Activated naive CD4-positive, alpha-beta T cell treated with anti-CD3 and anti-CD28 coated beads, Interleukin-2, amount 50 U/mL, for 16 hours (primary cell): ENCODE measurements around the gene DHRS7.
A peak's percentile ranks its signal among the peaks of the same experiment; 100 is the strongest.

Experiments
- DNase-seq: peaks from one replicate; pipeline ENCODE4 v3.0.0-alpha.2; 2020

DHRS7 gene

DNA sequence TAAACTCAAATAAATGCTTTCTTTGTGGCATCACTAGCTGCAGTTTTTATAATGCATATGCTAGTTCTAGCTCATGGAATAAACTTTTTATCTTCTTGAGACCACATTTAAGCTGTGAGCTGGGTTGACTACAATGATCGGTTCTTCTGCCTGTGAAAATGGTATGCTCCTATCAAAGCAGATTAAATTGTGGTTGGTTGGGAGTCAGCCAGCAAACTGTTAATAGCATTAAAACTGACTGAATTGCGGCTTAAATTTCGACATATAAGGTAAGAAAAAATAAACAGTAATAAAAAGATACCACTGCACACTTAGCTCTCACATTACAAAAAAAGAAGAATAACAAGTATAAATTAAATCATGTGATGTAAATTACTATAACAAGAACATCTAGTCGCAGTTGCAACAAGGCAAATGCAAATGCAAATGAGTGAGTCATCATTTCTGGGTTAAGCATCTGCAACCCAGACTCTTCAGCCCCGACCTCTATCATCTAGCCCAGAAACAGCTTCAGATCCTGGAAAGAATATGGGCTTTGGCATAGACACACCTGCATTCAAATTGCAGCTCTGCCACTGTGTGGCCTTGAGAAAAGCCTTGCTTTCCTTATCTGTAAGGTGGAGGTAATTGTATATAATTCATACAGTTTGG is 19.8 kb upstream of the DHRS7 start:
- DNase-seq = no peak

DNA sequence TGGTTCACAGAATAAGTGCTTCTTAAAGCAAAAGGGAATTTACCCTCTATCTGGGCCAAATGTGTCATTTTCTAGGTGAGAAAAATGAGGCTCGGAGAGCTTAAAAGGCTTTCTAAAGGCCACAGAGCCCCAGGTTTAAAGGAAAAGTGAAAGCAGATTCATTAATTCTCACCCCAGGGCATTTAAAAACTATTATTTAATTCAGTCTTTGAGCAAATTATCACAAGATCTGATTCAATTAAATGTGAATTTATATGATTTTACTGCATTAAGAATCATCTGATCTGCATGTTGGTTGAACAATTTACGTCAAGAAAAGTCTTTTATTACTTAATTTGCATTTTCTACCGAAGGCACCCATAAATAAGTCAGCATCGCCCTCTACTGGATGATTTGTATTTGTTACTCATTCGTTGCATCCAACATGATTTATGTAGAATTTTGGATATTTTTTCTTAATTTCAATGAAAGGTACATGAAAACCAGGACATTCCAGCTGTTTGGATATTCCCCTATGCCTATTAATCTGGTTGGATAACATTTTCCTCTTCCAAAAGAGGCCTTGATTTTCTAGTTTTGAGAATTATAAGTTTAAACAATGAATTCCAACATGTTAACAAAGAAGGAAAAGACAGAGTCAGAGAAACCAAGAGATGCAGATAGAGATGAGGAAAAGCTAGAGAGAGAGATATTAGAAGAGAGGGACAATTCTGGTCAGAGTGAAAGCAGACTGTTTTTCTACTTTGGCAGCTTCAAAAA is 19.1 kb upstream of the DHRS7 start:
- DNase-seq = no peak

DNA sequence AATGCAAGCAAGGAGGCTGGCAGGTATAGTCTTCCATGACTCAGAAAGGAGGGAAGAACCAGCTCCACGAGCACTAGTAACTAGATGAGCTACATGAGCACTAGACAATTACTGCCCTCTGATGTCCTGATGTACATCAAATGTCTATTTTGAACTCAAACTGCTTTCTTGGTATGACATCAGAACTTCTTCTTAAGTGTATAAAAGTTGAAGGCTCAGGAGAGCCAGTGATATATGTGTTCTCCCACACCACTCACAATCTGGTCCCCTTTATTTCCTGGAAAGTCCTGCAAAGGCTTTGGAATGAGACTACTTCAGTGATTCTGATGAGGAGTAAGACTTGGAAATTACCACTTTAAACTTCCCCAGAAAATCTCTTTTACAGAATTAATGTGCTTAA is 18.5 kb upstream of the DHRS7 start:
- DNase-seq = no peak

DNA sequence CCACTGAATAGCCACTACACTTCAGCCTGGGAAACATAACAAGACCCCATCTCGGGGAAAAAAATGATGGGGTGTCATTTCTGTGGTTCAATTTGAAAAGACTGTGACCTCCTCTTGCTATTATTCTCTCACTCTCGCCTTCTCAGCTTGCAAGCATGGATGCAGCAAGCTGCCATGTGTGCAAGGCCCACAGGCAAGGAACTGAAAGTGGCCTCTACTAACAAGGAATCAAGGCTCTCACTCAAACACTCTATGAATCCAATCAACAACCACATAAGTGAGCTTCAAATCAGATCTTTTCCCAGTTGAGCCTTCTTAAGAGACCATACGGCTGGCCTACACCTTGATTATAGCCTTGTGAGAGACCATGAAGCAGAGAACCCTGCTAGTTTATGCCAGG is 17.9 kb upstream of the DHRS7 start:
- DNase-seq = no peak

DNA sequence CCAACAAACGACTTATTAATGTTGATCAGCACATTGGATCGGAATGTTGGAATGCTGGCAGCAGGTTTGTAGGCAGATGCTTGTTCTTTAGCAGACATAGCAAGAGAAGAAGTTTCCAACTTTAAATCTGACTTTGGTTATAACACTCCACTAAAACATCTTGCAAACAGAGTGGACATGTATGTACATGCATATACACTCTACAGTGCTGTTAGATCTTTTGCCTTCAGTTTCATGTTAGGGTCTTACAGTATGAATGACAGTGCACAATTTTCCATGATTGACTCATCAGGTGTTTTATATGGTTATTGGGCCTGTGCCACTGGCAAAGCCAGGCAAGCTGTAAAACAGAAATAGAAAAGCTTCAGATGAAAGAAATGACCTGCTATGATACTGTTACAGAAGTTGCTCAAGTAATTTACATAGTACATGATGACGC is 14.3 kb upstream of the DHRS7 start:
- DNase-seq = no peak

DNA sequence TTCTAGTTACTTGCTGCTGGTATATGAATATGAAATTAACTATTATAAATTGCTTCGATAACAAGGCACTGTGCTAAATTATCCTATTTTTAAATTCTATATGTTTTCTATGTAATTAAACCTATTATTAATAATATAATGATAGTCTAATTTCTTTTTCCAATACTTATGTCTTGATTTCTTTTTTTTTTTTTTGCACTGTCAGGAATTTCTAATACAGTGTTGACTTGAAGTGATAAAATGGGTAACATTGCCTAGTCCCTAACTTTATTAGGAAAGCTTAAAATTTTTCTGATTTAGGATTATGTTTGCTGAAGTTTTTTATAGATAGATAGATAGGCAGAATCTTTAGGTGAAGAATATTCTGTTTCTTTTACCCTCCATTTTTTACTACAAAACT is 13.6 kb upstream of the DHRS7 start:
- no peak for DNase-seq

DNA sequence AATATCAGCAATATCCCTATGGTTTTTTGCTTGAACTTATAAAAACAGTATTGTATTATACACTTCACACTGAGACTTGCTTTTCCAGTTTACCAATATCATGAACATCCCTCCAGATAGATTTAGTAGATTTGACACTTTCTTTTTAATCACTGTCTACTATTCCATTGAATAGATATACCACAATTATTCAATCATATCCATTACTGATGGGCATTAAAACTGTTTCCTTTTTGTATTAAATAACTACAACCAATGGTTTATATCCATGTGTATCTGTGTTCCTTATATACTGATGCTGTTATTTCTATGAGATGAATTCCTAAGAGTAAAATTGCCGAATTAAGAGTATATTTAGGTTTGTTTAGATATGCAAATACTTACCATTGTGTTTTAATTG is 13.0 kb upstream of the DHRS7 start:
- DNase-seq = no peak

DNA sequence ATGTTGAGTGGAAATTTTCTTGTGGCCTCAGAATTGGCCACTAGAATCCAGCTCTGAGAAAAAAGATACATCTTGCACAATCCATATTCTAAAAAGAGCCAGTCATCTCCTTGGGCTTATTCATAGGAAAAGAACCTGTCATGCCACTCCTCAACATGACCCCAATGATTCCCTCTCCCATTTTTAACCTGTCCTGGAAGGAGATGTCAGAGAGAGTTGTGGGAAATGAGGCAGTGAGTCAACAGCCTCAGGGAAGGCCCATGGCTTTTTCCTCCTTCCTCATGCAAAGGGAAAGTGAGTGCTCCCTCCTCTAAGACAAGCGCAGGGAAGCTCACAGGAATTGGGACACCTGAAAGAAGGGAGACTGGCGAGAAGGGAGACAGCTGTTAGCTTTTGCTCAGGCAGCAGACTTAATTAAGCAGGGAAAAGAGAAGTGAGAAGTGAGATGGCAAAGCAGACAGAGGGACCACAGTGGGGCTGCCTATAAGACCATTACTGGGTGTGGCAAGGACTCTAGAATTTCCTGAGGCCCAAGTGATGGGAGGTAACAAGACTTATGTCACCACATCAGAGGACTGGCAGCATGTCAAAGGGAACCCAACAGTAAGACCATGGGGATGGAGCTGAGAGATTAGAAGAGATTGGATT is 10.2 kb upstream of the DHRS7 start:
- no peak for DNase-seq

DNA sequence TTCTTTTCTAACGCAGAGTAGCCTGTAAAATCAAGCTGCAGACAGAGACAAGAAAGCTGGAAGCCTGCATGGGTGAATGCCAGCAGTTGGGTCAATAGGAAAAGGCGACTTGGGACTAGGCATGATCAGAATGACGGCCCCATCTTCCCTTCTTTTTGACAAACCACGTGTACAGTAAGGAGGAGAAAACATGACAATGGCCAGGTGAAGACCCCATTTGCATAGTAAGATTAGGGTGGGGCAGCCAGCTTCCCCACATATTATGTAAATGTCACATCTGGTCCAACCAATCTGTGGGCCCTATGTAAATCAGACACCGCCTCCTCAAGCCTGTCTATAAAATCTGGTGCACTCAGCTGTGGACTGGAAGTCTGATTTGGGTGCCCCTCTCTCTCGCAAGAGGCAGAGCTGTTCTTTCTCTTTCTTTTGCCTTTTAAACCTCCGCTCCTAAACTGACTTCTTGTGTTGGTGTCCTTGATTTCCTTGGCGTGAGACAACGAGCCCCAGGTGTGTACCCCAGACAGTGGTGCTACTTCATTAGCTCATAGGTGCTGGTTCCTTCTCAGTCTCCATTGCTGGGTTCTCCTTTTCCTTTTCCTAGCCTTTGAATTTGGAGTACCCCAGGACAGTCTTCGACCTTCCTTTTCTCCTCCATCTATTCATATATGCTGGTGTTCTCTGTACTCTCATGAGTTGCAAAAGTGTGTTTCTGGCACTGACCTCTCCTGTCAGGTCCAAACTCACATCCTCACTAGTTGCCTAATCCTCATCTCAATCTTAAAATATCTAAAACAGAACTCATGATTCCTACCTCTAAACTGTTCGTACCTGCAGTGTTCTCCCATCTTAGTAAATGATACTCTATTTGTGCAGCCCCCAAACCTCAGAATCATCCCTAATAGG is 9.4 kb upstream of the DHRS7 start:
- no peak for DNase-seq

DNA sequence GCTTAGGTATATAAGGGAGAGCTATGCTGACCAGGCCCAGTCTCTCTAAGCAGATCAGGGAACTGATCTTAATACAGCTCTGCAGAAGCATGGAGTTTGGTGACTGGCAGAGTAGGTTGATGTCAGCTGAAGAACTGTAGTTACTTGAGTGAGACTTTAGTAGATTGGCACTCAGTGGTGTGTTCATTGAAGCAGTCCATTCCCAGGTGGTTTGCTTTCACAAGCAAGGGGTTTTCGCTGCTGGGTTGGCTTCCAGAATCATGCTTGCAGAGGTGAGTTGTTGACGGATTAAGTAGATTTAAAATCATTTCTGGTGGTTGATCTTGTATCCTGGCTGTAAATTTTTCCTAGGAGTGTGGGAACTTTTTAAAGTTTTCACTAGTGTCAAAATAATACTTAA is 6.5 kb upstream of the DHRS7 start:
- DNase-seq = no peak

DNA sequence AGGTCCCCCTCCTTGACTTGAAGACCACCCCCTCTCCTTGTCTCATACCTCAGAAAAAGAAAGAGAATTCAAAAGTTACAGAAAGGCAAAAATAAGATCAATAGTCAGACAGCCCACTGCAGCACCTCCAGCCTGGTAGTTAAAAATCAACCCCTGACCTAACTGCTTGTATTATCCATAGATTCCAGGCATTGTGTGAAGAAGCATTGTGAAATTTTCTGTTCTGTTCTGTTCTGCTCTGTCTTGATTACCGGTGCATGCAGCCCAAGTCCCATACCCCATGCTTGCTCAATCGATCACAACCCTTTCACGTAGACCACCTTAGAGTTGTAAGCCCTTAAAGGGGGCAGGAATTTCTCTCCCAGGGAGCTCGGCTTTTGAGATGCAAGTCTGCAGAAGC is 5.8 kb upstream of the DHRS7 start:
- DNase-seq = no peak

DNA sequence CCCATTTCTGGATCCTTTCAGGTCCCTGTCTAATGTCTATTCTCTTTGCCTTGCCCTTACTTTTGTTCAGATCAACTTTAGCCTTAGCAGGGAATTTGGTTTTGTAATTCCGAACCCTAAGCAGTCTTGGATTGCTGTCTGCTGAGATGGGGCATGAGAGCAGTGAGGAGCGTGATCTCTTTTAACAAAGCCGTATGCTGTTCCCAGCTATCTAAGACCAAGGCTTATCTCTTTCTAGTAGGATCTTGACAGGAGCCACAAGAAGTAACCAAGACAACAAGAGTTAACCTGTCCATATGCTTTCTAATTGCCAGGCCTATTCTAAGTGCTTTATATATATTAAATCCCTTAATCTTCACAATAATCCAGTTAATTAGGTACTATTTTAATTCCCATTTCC is 4.5 kb upstream of the DHRS7 start:
- no peak for DNase-seq

DNA sequence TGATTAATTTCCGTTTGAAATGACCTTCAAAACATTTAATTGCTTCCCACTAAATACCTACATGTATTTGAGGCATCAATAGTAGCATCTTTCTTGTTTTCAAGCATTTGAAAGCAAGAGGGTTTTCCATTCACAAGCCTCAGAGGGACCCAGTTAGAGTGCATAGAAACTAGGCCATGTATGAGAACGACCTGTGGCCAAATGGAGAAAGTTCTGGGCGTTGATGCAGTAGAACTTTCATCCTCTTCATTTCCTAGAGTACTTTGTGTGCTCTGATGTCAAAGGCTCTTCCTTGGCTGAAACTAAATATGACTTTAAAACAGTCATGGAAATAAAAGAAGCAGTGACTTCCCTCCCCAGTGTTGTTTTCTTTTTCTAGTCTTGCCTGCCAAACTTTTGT is 944 bp upstream of the DHRS7 start:
- no peak for DNase-seq

DNA sequence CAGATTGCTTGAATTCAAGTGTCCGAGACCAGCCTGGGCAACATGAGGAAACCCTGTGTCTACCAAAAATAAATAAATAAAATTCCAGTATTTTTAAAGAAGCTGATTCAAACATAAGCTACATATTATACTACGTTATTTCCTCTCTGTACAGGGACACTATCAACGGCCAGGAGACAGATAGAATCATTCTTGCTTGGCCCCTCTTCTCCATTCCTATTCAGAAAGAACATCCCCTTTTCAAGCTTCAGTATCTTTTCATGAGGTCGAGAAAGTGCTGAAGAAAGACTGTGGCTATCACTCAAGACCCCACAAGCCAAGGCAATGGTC is 314 bp upstream of the DHRS7 start:
- no peak for DNase-seq

DNA sequence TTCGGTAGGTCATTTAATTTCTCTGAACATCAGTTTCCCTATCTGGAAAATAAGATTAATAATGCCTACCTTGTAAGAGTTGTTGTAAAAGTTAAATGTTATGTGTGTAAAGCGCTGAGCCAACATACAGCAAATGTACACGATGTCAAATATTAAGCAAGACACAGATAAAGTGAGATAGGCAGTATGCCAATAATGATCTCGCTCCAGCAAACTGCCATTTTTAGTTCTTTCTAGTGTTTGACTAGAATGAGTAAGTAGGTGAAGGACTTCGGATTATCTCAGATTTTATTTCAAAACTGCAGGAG is 840 bp downstream of the DHRS7 start:
- DNase-seq = no peak

DNA sequence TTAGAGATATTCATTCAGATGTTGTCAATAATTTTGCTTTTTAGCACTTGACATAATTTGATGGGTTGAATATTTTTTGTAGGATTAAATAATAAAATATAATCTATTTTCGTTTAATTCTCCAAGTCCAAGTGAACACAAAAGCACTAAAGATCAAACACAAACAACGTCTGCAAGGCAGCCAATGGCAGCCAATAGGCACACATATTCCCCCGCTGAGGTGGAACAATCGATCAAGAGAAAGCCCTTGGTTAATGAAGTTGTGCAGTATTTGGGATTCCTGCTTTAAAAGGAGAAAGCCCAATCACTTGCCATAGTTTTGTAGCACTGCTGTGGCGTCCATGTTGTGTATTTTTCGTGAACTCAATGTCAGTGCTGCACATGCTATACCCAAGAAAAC is 1.5 kb downstream of the DHRS7 start:
- DNase-seq = no peak

DNA sequence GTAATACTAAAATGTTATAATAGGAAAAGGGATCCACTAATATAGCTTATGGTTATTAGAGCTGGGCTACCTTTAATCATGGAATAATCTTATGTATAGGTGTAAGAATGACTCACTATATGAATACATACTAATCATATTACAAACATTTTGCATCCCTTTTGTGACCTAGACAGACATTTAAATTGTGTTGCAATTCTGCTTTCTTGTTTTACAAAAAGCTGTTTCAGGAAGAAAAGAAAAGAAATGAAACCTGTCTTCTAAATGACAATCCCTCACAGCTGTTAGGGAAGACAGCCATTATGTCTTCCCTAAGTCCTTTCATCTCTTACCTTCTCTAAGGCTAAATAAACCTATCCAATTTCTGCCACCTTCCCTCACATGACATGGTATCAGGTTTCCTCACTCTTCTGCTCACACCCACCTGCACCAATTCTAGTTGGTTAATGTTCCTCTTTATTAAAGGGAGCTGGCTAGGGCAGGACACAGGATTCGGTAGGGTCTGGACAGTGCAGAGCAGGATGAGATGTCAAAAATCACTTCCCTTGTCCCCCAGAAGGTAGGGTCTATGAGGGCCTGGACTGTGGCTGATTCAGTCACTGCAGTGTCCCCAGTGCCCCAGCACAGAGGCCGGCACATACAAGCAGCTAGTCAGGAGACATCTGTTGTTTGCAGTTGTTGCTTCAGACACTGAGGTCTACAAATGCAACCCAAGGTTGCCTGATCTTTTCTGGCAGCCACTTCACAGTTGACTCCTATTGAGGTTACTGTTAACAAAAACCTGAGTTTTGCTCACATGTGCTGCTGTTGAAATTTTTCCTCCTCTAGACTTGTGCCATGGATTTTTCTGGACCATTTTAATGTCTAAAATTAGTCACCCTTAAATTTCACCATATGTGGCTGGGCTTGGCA is 3.7 kb downstream of the DHRS7 start:
- DNase-seq = no peak

DNA sequence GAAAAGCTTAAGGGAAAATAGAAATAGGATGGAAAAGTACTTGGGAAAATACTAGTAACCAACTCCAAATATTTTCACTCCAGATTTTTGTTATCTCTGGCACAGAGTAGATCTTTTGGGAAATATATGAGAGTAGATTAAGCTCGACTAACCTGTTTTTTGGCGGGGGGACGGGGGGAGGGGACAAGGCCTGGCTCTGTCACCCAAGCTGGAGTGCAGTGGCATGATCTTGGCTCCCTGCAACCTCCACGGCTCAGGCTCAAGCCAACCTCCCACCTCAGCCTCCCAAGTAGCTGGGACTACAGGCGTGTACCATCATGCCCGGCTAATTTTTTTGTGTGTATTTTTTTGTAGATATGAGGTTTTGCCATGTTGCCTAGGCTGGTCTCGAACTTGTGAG is 4.8 kb downstream of the DHRS7 start:
- DNase-seq = no peak

DNA sequence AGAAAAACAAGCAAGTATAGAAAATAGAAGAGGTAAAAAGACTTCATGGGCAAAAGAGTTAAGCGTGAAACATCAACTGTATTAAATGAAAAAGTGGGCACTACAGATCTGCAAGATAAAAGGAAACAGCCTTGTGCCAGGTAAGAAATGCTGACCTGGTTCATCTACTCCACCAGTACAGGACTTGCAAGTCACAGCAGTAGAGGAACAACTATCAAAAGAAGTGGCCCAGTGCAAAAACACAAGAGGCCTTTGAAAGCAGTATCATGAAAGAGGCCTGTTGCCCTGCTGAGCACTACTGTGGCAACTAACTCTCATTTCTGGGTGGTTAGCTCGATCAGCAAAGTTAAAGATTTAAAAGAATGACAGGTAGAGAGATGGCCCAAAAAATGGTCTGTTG is 10.5 kb downstream of the DHRS7 start:
- no peak for DNase-seq

DNA sequence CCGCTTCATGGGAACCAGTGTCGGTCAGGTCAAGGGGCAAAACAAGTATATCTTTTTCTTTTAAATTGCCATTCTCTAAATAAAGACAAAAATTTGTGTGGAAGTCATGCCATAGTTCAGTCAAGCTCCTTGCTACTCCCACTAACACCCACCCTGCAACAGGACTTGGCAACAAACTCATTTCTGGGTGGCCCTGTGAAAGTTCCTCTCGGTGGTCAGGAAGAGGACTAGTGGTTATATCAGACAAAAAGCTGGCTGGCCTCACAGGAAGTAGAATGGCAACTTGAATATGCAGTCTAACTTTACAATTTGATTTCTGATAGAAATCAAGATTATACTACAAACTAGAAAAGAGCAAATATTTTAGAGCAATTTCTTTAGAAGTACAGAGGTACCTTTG is 11.2 kb downstream of the DHRS7 start:
- no peak for DNase-seq

DNA sequence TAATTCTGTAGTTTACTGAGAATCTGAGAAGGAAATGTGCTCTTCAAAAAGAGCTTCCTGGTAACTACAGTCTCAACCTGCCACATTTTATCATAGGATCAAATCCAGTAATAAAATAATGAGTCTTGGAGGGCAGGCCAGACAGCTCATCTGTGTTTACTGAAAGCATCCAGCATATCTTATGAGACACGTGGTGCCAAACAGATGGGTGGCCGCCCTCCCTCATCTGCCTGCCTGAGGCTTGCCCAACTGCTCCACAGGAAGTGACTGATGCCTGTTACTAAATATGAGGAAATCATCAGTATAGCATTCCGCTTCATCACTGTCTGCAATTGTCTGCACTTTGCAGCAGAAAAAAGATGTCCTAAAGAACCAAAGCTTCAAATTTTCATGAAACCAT is 13.5 kb downstream of the DHRS7 start:
- DNase-seq = peak; percentile 68

DNA sequence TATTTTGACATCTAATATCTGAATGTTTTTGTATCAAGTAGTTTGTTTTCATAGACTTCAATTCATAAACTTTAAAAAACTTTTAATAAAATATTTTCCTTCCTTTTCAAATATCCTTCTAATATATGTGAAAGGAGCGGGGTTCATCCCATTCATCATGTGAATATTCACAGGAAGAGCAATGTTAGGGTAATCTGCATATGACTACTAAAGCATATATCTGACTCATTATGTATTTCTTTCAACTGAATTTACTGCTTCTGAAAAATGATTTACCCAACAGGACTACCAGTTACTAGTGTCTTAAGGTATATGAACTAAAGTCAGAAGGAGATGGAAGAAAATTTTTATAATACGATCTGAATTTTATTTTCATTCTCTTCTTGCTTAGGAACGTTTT is 30.5 kb downstream of the DHRS7 start:
- no peak for DNase-seq

DNA sequence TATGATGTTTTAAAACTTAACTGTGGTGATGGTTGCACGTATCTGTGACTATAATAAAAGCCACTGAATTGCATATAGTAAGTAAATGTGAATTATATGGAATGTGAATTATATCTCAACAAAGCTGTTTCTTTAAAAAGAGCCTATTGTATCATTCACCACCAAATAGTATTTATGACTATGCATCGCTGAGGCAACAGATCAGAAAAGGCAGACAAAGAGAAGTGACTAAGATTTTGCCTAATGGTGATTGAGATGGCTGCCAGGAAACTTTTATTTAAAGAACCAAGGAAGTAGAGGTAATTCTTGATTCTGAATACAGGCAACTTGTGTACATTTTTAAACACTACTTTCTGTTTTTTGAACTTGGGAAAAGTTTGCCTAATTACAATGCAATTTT is 31.7 kb downstream of the DHRS7 start:
- no peak for DNase-seq
